ENCODE data around the gene EFCAB6.

The EFCAB6 gene

GRCh38 chr22:43742154-43742950 lies 69.8 kb downstream of the EFCAB6 start:
- no peak for DNase-seq

GRCh38 chr22:43740587-43741270 lies 71.4 kb downstream of the EFCAB6 start:
- DNase-seq = no peak

GRCh38 chr22:43739851-43740379 lies 72.2 kb downstream of the EFCAB6 start:
- DNase-seq = no peak

- DNase-seq = no peak
These were observed 74.8 kb downstream of the EFCAB6 start for GRCh38 chr22:43737150-43737828.

GRCh38 chr22:43736651-43737050 lies 75.5 kb downstream of the EFCAB6 start:
- no peak for DNase-seq

- DNase-seq = no peak
These were observed 77.5 kb downstream of the EFCAB6 start for GRCh38 chr22:43734370-43735150.

GRCh38 chr22:43733138-43733537 lies 79.0 kb downstream of the EFCAB6 start:
- no peak for DNase-seq

- DNase-seq = no peak
These were observed 80.1 kb downstream of the EFCAB6 start for GRCh38 chr22:43731988-43732387.

DNA sequence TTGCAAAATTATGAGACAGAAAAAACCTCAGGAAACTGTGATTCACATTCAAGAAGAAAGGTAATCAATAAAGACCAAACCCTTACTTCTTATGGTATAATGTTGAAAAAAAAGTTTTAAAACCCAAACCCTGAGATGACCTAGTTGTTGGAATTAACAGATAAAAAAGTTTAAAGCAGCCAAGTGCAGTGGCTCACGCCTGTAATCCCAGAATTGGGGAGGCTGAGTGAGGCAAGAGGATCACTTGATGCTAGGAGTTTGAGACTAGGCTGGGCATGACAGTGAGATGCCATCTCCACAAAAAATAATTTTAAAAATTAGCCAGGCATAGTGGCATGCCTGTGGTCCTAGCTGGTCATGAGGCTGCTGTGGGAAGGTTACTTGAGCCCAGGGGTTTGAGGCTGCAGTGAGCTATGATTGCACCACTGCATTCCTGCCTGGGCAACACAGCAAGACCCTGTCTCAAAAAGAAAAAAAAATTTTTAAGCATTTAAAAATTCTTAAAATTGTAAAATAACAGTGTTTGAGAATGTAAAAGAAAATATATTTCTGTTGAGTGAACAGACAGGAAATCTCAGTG lies 85.1 kb downstream of the EFCAB6 start:
- no peak for DNase-seq

DNA sequence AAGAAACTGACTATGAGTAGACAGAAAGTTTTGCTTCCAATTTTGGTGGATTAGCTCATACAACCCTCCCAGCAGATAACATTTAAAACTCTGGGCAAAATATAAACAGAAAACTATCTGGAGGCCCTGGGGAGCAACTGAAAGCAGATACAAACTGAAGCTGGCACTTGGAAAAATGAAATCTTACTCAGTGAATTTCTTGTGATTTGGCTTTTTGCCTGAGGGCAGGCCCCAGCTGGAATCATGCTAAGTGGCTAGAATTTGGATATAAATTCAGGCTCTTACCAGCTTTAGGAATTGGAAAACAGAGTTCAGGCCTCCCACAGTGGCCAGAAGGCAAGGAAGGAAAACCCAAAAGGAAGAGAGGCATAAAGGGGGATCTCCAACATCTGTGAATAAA lies 85.8 kb downstream of the EFCAB6 start:
- no peak for DNase-seq

GRCh38 chr22:43723816-43724215 lies 88.3 kb downstream of the EFCAB6 start:
- DNase-seq = no peak

DNA sequence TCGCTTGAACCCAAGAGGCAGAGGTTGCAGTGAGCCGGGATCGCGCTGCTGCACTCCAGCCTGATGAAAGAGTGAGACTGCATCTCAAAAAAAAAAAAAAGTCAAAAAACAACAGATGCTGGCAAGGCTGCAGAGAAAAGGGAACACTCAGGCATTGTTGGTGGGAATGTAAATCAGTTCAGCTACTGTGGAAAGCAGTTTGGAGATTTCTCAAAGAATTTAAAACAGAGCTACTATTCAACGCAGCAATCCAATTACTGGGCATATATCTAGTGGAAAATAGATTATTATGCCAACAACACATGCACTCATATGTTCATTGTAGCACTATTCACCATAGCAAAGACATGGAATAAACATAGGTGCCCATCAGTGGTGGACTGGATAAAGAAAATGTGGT lies 89.7 kb downstream of the EFCAB6 start:
- DNase-seq = no peak

DNA sequence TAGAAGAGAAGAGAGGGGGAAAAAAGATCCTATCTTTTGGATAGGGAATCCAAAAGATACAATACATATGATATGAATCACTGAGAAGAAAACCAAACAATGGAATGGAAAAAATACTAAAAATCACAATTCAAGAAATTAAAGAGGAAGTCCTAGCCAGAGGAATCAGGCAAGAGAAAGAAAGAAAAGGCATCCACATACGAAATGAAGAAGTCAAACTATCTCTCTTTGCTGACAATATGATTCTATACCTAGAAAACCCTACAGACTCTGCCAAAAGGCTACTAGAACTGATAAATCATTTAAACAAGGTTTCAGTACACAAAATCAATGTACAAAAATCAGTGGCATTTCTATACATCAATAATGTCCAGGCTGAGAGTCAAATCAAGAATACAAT lies 91.4 kb downstream of the EFCAB6 start:
- no peak for DNase-seq

GRCh38 chr22:43714104-43714503 lies 98.0 kb downstream of the EFCAB6 start:
- no peak for DNase-seq

DNA sequence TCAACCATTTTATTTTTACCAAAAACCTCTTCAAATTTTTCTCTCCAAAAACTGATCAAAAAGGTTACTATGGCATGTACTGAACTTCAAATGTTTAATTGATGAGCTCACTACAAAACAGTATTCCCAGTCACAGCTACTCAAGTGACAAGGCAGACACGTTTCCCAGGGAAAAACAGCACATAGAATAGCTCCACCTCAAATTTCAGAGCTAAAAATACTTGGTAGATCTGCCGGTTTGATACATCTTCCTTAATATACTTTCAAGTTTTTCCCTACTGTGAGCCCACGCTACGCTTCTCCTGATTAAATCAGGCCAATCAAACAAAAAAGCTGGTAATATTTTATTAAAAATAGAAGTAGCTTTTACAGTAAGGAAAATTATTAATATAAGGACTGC lies 100.4 kb downstream of the EFCAB6 start:
- no peak for DNase-seq

- DNase-seq = no peak
These were observed 104.5 kb downstream of the EFCAB6 start for GRCh38 chr22:43707648-43708047.

DNA sequence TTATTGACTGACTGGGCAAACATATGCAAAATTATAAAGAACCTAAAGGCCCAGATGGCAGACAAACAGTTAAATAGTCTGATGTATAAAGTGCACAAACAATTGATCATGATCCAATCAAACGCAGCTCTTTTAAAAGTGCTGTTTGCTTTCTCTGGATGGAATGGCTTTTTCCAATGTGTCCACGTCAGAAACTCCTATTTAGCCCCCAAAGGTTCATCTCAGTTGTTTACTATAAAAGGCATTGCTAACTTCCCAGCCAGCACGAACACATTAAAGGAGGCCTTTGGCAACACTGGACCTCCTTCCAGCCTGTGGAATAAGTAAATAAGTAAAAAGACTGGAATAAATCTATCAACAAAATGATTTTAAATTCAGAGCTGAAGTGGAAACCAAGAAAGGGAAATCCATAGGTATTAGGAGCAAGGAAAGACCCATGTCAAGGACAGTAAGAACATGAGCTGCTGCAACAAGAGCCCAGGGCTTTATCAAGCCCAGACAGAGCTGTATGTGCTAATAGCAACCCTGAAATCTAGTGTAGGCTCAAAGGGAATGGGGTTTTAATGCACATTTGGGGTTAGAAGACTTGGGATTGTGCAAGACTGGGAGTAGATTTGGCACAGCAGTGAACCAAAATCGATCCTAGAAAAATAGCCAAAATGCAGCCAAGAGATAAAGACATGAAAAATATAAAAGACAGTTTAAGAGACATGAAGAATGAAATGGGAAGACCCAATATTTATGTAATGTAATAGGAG lies 105.4 kb downstream of the EFCAB6 start:
- no peak for DNase-seq

DNA sequence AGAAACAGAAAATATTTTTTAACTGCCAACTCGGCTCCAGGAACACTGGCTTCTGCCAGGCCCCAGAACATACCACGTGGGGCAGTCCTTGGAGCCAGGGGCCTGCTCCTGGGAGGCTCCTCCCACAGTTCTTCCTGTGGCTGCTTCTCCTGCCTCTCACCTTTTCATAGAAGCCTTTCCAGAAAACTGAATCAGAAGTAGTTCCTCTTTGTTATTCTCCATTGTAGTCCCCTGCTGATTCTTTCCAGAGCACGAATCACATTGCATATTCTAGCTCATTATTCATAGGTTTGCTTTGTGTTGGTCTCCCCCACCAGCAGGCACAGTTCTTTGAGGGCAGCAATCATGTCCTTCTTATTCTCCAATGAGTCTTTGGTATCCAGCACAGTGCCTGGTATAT lies 106.0 kb downstream of the EFCAB6 start:
- no peak for DNase-seq

DNA sequence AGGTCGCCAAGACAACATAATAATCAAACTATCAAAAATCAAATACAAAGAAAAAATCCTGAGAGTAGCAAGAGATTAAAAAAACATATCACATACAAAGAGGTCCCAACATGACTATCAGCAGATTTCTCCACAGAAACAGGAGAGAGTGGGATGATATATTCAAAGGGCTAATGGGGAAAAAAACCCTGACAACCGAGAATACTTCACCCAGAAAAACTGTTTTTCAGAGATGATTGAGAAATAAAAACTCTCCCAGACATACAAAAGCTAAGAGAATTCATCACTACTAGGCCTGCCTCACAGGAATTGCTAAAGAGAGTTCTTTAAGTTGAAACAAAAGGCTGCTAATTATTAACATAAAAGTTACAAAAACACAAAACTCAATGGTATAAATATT lies 108.1 kb downstream of the EFCAB6 start:
- no peak for DNase-seq

DNA sequence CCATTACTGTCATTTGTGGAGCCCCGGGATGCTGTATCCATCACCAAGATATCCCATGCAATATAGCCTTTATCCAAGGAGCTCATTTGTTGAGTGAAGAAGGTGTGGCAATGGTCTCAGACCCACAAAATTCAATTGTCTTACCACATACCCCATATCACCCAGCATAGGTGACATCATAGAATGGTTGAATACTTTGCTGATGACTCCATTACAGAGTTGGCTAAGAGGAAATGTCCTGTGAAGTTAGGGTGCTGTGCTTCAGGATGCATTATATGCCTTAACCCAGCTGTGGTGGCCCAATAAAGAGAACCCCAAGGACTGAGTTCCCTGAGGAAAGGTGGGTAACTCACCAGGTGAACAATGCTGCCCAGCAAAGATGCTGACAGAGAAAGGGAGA lies 113.7 kb downstream of the EFCAB6 start:
- DNase-seq = no peak

DNA sequence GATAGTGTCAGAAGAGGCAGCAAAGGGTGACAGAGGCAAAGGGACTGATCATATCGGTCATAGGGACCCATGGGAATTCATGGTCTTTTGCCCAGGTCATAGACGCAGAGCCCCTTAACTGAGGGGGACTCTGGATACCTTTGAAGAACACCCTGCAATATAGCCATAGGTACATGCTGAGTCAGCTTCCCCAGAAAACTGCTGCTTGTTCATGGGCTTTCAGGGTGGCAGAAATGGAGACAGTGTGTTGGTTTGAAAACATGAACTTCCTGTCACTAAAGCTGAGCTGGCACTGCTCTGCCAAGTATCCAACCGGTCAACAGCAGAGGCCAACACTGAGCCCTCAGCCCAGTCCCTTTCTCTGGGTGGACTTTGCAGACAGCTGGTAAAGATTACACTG lies 114.2 kb downstream of the EFCAB6 start:
- no peak for DNase-seq

DNA sequence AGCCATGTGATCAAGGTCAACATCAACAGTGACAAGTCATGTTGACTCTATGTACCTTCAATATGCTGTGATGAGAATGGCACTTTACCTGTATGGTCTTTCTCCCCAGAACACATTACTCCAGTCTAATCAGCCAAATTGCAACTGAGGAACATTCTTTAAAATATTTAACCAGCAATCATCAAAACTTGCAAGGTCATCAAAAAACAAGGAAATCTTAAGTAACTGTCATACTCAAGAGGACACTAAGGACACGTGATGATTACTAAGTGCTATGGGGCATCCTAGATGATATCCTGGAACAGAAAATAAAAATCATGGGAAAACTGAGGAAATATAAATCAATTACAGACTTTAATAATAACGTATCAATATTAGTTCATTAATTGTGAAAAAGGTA lies 118.9 kb downstream of the EFCAB6 start:
- no peak for DNase-seq

Measured in CD4-positive, alpha-beta T cell treated with Interferon gamma for 1 hour (primary cell).